Measurements from ENCODE around the gene POGLUT3. TPM values are rescaled to one million over a fixed set of nuclear protein-coding genes. Genes with fewer than 3 reads are reported as not detected.

POGLUT3 gene
- total RNA-seq, 1 donor from 2014 or later = 11.2 TPM

DNA sequence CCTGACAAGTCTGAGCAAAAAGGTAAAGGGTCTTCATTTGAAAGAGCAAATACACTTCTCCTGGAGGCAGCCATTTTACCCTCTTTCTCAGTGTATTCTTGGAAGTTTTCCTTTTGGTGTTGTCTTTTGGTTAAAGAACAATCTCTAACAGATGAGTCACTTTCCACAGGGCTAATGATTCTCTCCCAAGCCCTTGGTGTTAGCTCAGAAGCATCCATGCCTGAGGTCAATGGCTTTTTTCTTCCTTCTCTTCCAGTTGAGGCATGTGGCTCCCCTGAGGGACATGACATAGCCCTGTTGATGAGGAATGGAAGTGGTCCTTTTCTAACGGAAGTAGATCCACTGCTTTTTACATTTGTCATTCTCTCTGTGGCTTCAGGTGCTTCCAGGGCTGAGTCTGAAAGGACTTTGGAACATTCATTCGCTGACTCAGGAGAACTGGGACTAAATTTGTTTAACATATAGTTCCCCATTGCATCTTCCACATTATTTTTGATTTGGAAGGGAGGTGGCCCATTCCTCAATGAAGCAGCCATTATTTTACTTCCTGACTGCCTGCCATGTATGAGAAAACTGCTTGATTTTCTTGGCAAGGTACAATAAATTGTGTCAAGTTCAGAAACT lies 13.8 kb upstream of the POGLUT3 start:
- Histone ChIP-seq H3K27me3 (ENCODE audit: control insufficient read depth, insufficient read depth, low read length) (no peaks in the 10 kb centered on the region), H3K4me3 (ENCODE audit: low read depth, low read length) (no peak overlapping the region), H3K36me3 (ENCODE audit: control insufficient read depth, insufficient read depth, low read length) (no peaks in the 10 kb centered on the region)
- peak; percentile 91 for DNase-seq (ENCODE audit: low read depth)
- TF ChIP-seq CTCF (IDR thresholded peaks at IDR 0.05; ENCODE audit: insufficient read depth, low read length, poor library complexity, severe bottlenecking) = no peak

DNA sequence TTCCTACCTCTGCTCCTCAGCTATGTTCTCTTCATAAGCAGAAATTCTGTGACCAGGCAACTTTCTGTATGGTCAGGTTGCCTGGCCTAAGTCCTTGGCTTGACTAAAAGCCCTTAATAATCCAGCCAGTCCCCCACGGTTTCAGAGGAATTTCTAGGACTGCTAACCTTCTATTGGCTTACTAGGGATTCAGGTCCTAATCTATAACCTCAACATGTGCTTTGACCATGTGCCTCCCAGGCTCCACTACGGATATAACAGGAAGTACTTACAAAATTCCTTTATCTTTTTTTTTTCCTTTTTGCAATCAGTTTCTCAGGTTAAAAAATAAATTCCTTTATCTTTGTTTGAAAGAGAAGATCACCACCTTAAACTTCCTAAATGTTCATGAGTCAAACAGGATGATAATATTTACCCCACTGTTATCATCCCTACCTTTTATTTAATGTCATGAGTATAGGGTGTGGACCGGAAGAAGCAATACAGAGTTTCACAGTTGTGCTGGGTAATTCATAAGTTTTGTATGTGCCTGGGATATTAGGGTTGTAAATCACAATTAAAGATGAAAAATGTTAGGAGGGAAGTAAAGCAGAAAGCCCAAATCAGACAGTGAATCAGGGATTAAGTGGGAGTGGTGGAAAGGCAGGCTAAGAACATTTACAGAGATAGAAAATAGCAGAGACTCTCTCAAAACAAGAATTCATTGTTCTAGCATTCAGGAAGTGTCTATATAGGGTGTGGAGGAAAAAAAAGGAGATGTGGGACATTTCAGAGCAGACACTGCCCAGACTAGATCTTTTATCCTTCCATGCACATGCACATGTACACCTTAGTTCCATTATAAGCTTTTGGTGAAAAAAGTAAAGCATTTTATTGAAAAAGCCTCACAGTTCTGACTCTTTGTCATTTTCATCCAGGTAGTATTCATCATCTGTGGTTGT lies 10.7 kb upstream of the POGLUT3 start:
- Histone ChIP-seq H3K36me3 (ENCODE audit: control insufficient read depth, insufficient read depth, low read length) (no peaks in the 10 kb centered on the region), H3K4me3 (ENCODE audit: low read depth, low read length) (no peak overlapping the region), H3K27me3 (ENCODE audit: control insufficient read depth, insufficient read depth, low read length) (no peaks in the 10 kb centered on the region)
- TF ChIP-seq CTCF (IDR thresholded peaks at IDR 0.05; ENCODE audit: insufficient read depth, low read length, poor library complexity, severe bottlenecking) = no peak
- no peak for DNase-seq (ENCODE audit: low read depth)

- no peaks in the 10 kb centered on the region for H3K27me3 ChIP-seq (ENCODE audit: control insufficient read depth, insufficient read depth, low read length)
- no peak for TF ChIP-seq CTCF (IDR thresholded peaks at IDR 0.05; ENCODE audit: insufficient read depth, low read length, poor library complexity, severe bottlenecking)
- no peak overlapping the region for H3K4me3 ChIP-seq (ENCODE audit: low read depth, low read length)
- no peaks in the 10 kb centered on the region for H3K36me3 ChIP-seq (ENCODE audit: control insufficient read depth, insufficient read depth, low read length)
- no peak for DNase-seq (ENCODE audit: low read depth)
Measured at GRCh38 chr11:108501396-108501795, 3.2 kb upstream of the POGLUT3 start.

GRCh38 chr11:108500721-108501120 lies 2.5 kb upstream of the POGLUT3 start:
- Histone ChIP-seq H3K27me3 (ENCODE audit: control insufficient read depth, insufficient read depth, low read length) (no peaks in the 10 kb centered on the region), H3K4me3 (ENCODE audit: low read depth, low read length) (no peak overlapping the region), H3K36me3 (ENCODE audit: control insufficient read depth, insufficient read depth, low read length) (no peaks in the 10 kb centered on the region)
- no peak for TF ChIP-seq CTCF (IDR thresholded peaks at IDR 0.05; ENCODE audit: insufficient read depth, low read length, poor library complexity, severe bottlenecking)
- no peak for DNase-seq (ENCODE audit: low read depth)

GRCh38 chr11:108500169-108500568 lies 2.0 kb upstream of the POGLUT3 start:
- Histone ChIP-seq H3K4me3 (ENCODE audit: low read depth, low read length) (no peak overlapping the region), H3K27me3 (ENCODE audit: control insufficient read depth, insufficient read depth, low read length) (no peaks in the 10 kb centered on the region), H3K36me3 (ENCODE audit: control insufficient read depth, insufficient read depth, low read length) (no peaks in the 10 kb centered on the region)
- no peak for TF ChIP-seq CTCF (IDR thresholded peaks at IDR 0.05; ENCODE audit: insufficient read depth, low read length, poor library complexity, severe bottlenecking)
- DNase-seq (ENCODE audit: low read depth) = no peak
